Measurements from ENCODE around the gene GTF2F2. TPM values are rescaled to one million over a fixed set of nuclear protein-coding genes. Genes with fewer than 3 reads are reported as not detected.

Gene GTF2F2
- polyA plus RNA-seq, 1 donor (not counting 4 experiments of a cell fraction or from before 2014, with no cell fraction given) = 55.5 TPM

GRCh38 chr13:45278096-45278645, 157.9 kb downstream of the GTF2F2 start:
- Histone ChIP-seq H2AFZ (ENCODE audit: control insufficient read depth, low read length) (no peak overlapping the region), H3K27me3 (ENCODE audit: control insufficient read depth, extremely low read depth, insufficient read depth, low read length) (no peaks in the 10 kb centered on the region), H3K9me3 (ENCODE audit: control insufficient read depth, low read depth, low read length) (no peaks in the 10 kb centered on the region), H3K4me3 (ENCODE audit: control insufficient read depth in 2 of 3, extremely low read depth in 1 of 3, insufficient read depth in 2 of 3, low read depth in 1 of 3, low read length in 3 of 3) (no peak overlapping the region), H4K20me1 (ENCODE audit: control insufficient read depth, extremely low read depth, insufficient read depth, low read length) (no peaks in the 10 kb centered on the region), H3K9me1 (ENCODE audit: control insufficient read depth, extremely low read depth, insufficient read depth, low read length) (no peaks in the 10 kb centered on the region), H3K27ac (ENCODE audit: control insufficient read depth, insufficient read depth, low read length) (no peak overlapping the region), H3K9ac (ENCODE audit: control insufficient read depth, extremely low read depth, insufficient read depth, low read length) (no peak overlapping the region), H3K79me2 (ENCODE audit: control insufficient read depth, insufficient read depth, low read length) (peaks cover 3% of the 10 kb centered on the region), H3K4me2 (ENCODE audit: control insufficient read depth, extremely low read depth, insufficient read depth, low read depth, low read length) (no peak overlapping the region), H3K4me1 (ENCODE audit: control insufficient read depth, extremely low read depth, insufficient read depth, low read length) (peaks cover 13% of the 10 kb centered on the region), H3K36me3 (ENCODE audit: control insufficient read depth in 2 of 2, extremely low read depth in 1 of 2, insufficient read depth in 2 of 2, low read length in 2 of 2) (peaks cover 0 to 4% of the 10 kb centered on the region in 2 experiments)
- DNase-seq (ENCODE audit: low read depth, low spot score) (no peak), FAIRE-seq (peak; percentile 32)
- TF ChIP-seq CTCF (optimal IDR thresholded peaks at IDR 0.05 in 1 of 3, IDR thresholded peaks at IDR 0.05 in 1 of 3, conservative IDR thresholded peaks at IDR 0.05 in 1 of 3; ENCODE audit: extremely low read depth in 1 of 3, insufficient read depth in 2 of 3, low read length in 3 of 3) (no peak), EZH2 (IDR thresholded peaks at IDR 0.05; ENCODE audit: low read length) (no peak)
- dilution Hi-C loops (cut with MboI; ENCODE audit: extremely low pct_ligation_motif_present, low sequenced_read_pairs) = no loop called here

- DNase-seq (ENCODE audit: low read depth, low spot score) (no peak), FAIRE-seq (no peak)
- H4K20me1 ChIP-seq (ENCODE audit: control insufficient read depth, extremely low read depth, insufficient read depth, low read length) = no peaks in the 10 kb centered on the region
- no peaks in the 10 kb centered on the region for H3K27me3 ChIP-seq (ENCODE audit: control insufficient read depth, extremely low read depth, insufficient read depth, low read length)
- H3K9me3 ChIP-seq (ENCODE audit: control insufficient read depth, low read depth, low read length) = no peaks in the 10 kb centered on the region
- TF ChIP-seq CTCF (optimal IDR thresholded peaks at IDR 0.05 in 1 of 3, IDR thresholded peaks at IDR 0.05 in 1 of 3, conservative IDR thresholded peaks at IDR 0.05 in 1 of 3; ENCODE audit: extremely low read depth in 1 of 3, insufficient read depth in 2 of 3, low read length in 3 of 3) (no peak), EZH2 (IDR thresholded peaks at IDR 0.05; ENCODE audit: low read length) (no peak)
- no peak overlapping the region for H3K4me2 ChIP-seq (ENCODE audit: control insufficient read depth, extremely low read depth, insufficient read depth, low read depth, low read length)
- dilution Hi-C loops (cut with MboI; ENCODE audit: extremely low pct_ligation_motif_present, low sequenced_read_pairs) = no loop called here
- H3K9ac ChIP-seq (ENCODE audit: control insufficient read depth, extremely low read depth, insufficient read depth, low read length) = no peak overlapping the region
- peaks cover 13% of the 10 kb centered on the region for H3K4me1 ChIP-seq (ENCODE audit: control insufficient read depth, extremely low read depth, insufficient read depth, low read length)
- no peak overlapping the region for H3K27ac ChIP-seq (ENCODE audit: control insufficient read depth, insufficient read depth, low read length)
- no peak overlapping the region for H3K4me3 ChIP-seq (ENCODE audit: control insufficient read depth in 2 of 3, extremely low read depth in 1 of 3, insufficient read depth in 2 of 3, low read depth in 1 of 3, low read length in 3 of 3)
- no peak overlapping the region for H2AFZ ChIP-seq (ENCODE audit: control insufficient read depth, low read length)
- H3K9me1 ChIP-seq (ENCODE audit: control insufficient read depth, extremely low read depth, insufficient read depth, low read length) = no peaks in the 10 kb centered on the region
- peaks cover 3% of the 10 kb centered on the region for H3K79me2 ChIP-seq (ENCODE audit: control insufficient read depth, insufficient read depth, low read length)
- H3K36me3 ChIP-seq (ENCODE audit: control insufficient read depth in 2 of 2, extremely low read depth in 1 of 2, insufficient read depth in 2 of 2, low read length in 2 of 2) = peaks cover under 1 to 7% of the 10 kb centered on the region in 2 experiments
Measured at GRCh38 chr13:45280011-45280410, 159.7 kb downstream of the GTF2F2 start.
